ENCODE results near the gene CCER1. TPM values are rescaled to one million over a fixed set of nuclear protein-coding genes. Genes with fewer than 3 reads are reported as not detected.

Gene CCER1
- total RNA-seq, 1 donor from 2014 or later = not detected

DNA sequence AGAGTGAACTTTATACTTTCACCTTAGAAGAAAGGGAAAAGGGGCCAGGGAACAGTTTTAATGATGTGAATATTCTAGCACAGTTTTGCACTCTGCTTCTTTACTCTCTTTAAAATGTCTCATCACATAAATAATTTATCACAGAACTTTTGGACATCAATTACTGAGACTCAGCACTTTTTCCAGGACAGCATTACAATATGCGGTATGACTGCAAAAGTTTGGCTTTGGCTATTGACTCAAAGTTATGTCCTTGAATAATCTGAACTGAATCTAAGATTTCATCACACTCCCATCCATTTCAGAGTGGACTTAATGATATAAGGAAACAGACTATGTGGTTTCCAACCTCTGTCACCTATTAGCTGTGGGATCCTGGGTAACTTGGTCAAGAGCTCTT is 11.7 kb downstream of the CCER1 start:
- Mint-ChIP-seq H3K4me1 (ENCODE audit: low read depth) (peaks cover 12% of the 10 kb centered on the region), H3K4me3 (ENCODE audit: unreplicated experiment) (no peak overlapping the region), H3K9me3 (ENCODE audit: low read depth) (no peaks in the 10 kb centered on the region), H3K36me3 (ENCODE audit: low read depth) (no peaks in the 10 kb centered on the region), H3K27me3 (ENCODE audit: low read depth) (no peaks in the 10 kb centered on the region), H3K27ac (ENCODE audit: unreplicated experiment) (no peak overlapping the region)
- TF ChIP-seq, protein P1, sequence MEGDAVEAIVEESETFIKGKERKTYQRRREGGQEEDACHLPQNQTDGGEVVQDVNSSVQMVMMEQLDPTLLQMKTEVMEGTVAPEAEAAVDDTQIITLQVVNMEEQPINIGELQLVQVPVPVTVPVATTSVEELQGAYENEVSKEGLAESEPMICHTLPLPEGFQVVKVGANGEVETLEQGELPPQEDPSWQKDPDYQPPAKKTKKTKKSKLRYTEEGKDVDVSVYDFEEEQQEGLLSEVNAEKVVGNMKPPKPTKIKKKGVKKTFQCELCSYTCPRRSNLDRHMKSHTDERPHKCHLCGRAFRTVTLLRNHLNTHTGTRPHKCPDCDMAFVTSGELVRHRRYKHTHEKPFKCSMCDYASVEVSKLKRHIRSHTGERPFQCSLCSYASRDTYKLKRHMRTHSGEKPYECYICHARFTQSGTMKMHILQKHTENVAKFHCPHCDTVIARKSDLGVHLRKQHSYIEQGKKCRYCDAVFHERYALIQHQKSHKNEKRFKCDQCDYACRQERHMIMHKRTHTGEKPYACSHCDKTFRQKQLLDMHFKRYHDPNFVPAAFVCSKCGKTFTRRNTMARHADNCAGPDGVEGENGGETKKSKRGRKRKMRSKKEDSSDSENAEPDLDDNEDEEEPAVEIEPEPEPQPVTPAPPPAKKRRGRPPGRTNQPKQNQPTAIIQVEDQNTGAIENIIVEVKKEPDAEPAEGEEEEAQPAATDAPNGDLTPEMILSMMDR (IDR thresholded peaks at IDR 0.05) = no peak
- no peak for DNase-seq (ENCODE audit: low spot score)

DNA sequence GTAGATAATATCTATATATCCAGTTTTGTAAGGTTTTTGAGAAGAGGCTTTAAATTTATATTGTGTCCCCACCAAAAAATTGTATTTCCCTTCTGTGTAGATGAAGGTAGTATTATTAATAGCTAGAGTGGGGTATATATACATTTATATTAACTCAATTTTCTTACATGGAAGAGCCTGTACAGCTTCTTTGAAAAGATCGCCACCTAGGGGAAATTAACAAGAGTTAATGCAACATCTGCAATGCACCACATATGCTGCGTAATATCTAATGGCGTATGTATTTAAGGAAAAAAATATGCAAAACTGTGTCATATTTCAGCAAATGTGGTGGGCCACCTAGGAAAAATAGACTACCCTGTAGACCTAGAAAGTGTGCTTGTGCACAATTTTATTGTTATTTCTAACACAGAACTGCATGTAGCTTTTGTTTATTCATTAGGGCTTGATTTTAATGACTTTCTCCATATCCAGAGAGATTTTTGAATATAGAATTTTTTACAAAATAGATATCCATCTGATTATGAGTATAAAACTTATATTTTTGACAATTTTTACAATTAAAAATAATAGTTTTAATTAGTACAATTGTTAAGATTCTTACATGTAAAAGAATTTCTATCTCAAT is 14.0 kb downstream of the CCER1 start:
- no peaks in the 10 kb centered on the region for H3K36me3 Mint-ChIP-seq (ENCODE audit: low read depth)
- no peak for DNase-seq (ENCODE audit: low spot score)
- TF ChIP-seq, protein P1 (IDR thresholded peaks at IDR 0.05) = peak; percentile 93
- H3K27me3 Mint-ChIP-seq (ENCODE audit: low read depth) = no peaks in the 10 kb centered on the region
- H3K27ac Mint-ChIP-seq (ENCODE audit: unreplicated experiment) = no peak overlapping the region
- H3K4me3 Mint-ChIP-seq (ENCODE audit: unreplicated experiment) = no peak overlapping the region
- no peaks in the 10 kb centered on the region for H3K9me3 Mint-ChIP-seq (ENCODE audit: low read depth)
- H3K4me1 Mint-ChIP-seq (ENCODE audit: low read depth) = peaks cover 20% of the 10 kb centered on the region

DNA sequence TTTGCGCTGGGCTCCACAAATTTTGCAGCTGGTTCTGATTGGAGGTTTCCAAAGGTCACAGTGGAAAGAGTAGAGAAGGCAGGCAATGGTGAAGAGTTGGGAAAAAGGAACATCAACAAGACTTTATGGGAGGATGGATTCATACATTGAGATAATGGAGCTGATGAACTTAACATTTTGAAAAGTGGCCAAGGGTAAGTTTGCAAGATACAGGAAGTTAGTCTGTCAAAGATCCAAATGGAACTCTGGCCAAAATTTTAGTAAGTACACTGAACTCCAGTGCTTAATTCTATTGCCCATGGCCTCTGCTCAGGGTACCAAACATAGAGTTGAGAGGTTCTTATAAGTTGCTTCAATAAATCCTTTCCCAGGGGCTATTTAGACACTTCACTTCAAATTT is 15.6 kb downstream of the CCER1 start:
- DNase-seq (ENCODE audit: low spot score) = no peak
- H3K27ac Mint-ChIP-seq (ENCODE audit: unreplicated experiment) = no peak overlapping the region

DNA sequence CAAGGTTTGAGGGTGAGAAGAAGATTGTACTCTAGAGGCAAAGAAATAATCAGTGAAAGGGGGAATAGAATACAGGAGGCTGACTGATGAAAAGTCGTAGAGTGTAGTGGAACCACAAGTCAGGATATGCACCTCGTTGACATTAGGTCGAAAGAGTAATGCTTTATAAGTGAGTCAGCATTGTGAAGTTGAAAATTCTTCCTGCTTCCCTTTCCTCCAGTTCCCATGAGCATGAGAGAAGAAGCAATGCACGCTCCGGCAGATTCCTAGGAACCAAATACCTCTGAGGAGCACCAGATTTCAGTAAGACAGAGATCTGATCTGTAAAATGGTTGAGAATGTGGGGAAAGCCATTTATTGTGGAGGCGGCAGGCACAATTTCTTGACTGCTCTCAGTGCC is 16.5 kb downstream of the CCER1 start:
- TF ChIP-seq, protein P1 (IDR thresholded peaks at IDR 0.05) = no peak
- Mint-ChIP-seq H3K27ac (ENCODE audit: unreplicated experiment) (peak overlapping the region; percentile 90), H3K4me1 (ENCODE audit: low read depth) (peaks cover 20% of the 10 kb centered on the region), H3K27me3 (ENCODE audit: low read depth) (no peaks in the 10 kb centered on the region), H3K4me3 (ENCODE audit: unreplicated experiment) (no peak overlapping the region), H3K36me3 (ENCODE audit: low read depth) (no peaks in the 10 kb centered on the region), H3K9me3 (ENCODE audit: low read depth) (no peaks in the 10 kb centered on the region)
- DNase-seq (ENCODE audit: low spot score) = no peak

More for the DNA sequence above, 15.6 kb downstream of the CCER1 start:
- Mint-ChIP-seq H3K27me3 (ENCODE audit: low read depth) (no peaks in the 10 kb centered on the region), H3K4me1 (ENCODE audit: low read depth) (peaks cover 20% of the 10 kb centered on the region), H3K36me3 (ENCODE audit: low read depth) (no peaks in the 10 kb centered on the region), H3K4me3 (ENCODE audit: unreplicated experiment) (no peak overlapping the region), H3K9me3 (ENCODE audit: low read depth) (no peaks in the 10 kb centered on the region)
- TF ChIP-seq, protein P1 (IDR thresholded peaks at IDR 0.05) = no peak

DNA sequence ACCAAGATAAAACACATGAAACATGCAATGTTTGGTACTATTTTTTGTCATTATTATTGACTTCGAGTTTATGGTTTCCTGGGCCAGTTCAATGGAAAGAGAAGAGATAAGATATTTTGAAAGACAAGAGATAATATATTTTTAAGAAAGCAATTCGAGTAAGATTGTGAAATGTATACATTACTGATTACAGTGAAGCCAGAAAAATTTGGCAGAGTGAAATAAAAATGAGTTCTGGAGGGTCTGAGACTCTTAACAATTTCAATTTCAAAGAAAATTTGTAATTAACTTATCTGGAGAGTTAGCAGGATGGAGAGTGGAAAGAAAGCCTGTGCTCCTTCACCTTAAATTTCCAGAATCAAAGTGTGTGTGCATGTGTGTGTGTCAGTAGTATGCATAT is 17.3 kb downstream of the CCER1 start:
- no peak for DNase-seq (ENCODE audit: low spot score)
- Mint-ChIP-seq H3K9me3 (ENCODE audit: low read depth) (peaks cover 2% of the 10 kb centered on the region), H3K4me1 (ENCODE audit: low read depth) (peaks cover 20% of the 10 kb centered on the region), H3K4me3 (ENCODE audit: unreplicated experiment) (no peak overlapping the region), H3K36me3 (ENCODE audit: low read depth) (no peaks in the 10 kb centered on the region), H3K27ac (ENCODE audit: unreplicated experiment) (no peak overlapping the region), H3K27me3 (ENCODE audit: low read depth) (no peaks in the 10 kb centered on the region)
- TF ChIP-seq, protein P1 (IDR thresholded peaks at IDR 0.05) = no peak

Measured in chondrocyte (in vitro differentiated cells).